Measurements from ENCODE around the gene CATSPERZ.

CATSPERZ gene

GRCh38 chr11:64330888-64331287, 30.7 kb downstream of the CATSPERZ start:
- DNase-seq (ENCODE audit: insufficient read length, low spot score), result no peak
- FAIRE-seq, result no peak
- no peak for TF ChIP-seq CTCF (IDR thresholded peaks at IDR 0.05; ENCODE audit: insufficient read depth, missing control alignments)

- FAIRE-seq (no peak), DNase-seq (ENCODE audit: insufficient read length, low spot score) (no peak)
- TF ChIP-seq CTCF (IDR thresholded peaks at IDR 0.05; ENCODE audit: insufficient read depth, missing control alignments), result peak; percentile 46
These were observed 31.6 kb downstream of the CATSPERZ start for GRCh38 chr11:64331569-64332371.

GRCh38 chr11:64333556-64333955, 33.4 kb downstream of the CATSPERZ start:
- DNase-seq (ENCODE audit: insufficient read length, low spot score), result no peak
- no peak for TF ChIP-seq CTCF (IDR thresholded peaks at IDR 0.05; ENCODE audit: insufficient read depth, missing control alignments)
- FAIRE-seq, result no peak

GRCh38 chr11:64334764-64335735, 34.9 kb downstream of the CATSPERZ start:
- TF ChIP-seq CTCF (IDR thresholded peaks at IDR 0.05; ENCODE audit: insufficient read depth, missing control alignments), result no peak
- FAIRE-seq, result no peak
- peak; percentile 93 for DNase-seq (ENCODE audit: insufficient read length, low spot score)

GRCh38 chr11:64337538-64338249, 37.5 kb downstream of the CATSPERZ start:
- FAIRE-seq, result no peak
- no peak for TF ChIP-seq CTCF (IDR thresholded peaks at IDR 0.05; ENCODE audit: insufficient read depth, missing control alignments)
- no peak for DNase-seq (ENCODE audit: insufficient read length, low spot score)

GRCh38 chr11:64338716-64339115, 38.6 kb downstream of the CATSPERZ start:
- FAIRE-seq (no peak), DNase-seq (ENCODE audit: insufficient read length, low spot score) (no peak)
- no peak for TF ChIP-seq CTCF (IDR thresholded peaks at IDR 0.05; ENCODE audit: insufficient read depth, missing control alignments)

Measured in D721Med (cell line).